HepG2 (cell line): ENCODE results near the gene LBX2. TPM values are rescaled to one million over a fixed set of nuclear protein-coding genes. Genes with fewer than 3 reads are reported as not detected.
A peak's percentile ranks its signal among the peaks of the same experiment; 100 is the strongest.

ENCODE experiments used
- ATF7 ChIP-seq, 2 experiments: fragments of 450-650 bp in 1 of 2; sonication (generic) in 1 of 2; formaldehyde crosslinking in 1 of 2; IDR thresholded peaks; 2 replicates each; pipeline versions ENCODE4 v1.4.0 to v1.6.1; 2016 to 2020; ENCODE audit warnings: antibody characterized with exemption in 1 of 2, mild to moderate bottlenecking in 1 of 2, missing genetic modification reagents in 1 of 2
- DR1 ChIP-seq: sonication (generic); formaldehyde crosslinking; IDR thresholded peaks from 2 replicates; pipeline ENCODE4 v1.8.0; 2021; ENCODE audit warnings: mild to moderate bottlenecking, missing genetic modification reagents, inconsistent platforms
- ELK4 ChIP-seq: sonication (generic); formaldehyde crosslinking; IDR thresholded peaks from 2 replicates; pipeline ENCODE4 v1.9.0; 2021; ENCODE audit warnings: missing genetic modification reagents, borderline replicate concordance
- ETS1 ChIP-seq: sonication (generic); formaldehyde crosslinking; IDR thresholded peaks from 2 replicates; pipeline ENCODE4 v1.4.0; 2020; ENCODE audit warnings: missing genetic modification reagents
- ETV5 ChIP-seq: IDR thresholded peaks from 2 replicates; pipeline ENCODE4 v1.6.1; 2018; ENCODE audit warnings: missing biosample characterization, missing genetic modification reagents, inconsistent platforms, borderline replicate concordance
- FOXA3 ChIP-seq: IDR thresholded peaks from 2 replicates; pipeline ENCODE4 v1.6.1; 2016; ENCODE audit warnings: missing genetic modification reagents, missing compliant biosample characterization
- HDAC2 ChIP-seq: sonication (generic); formaldehyde crosslinking; IDR thresholded peaks from 2 replicates; pipeline ENCODE4 v1.4.0; 2020; ENCODE audit warnings: missing genetic modification reagents
- IRF2 ChIP-seq: IDR thresholded peaks from 2 replicates; pipeline ENCODE4 v1.6.1; 2018; ENCODE audit warnings: missing genetic modification reagents, missing compliant biosample characterization
- ISL2 ChIP-seq: sonication (generic); formaldehyde crosslinking; IDR thresholded peaks from 2 replicates; pipeline ENCODE4 v1.5.0; 2020; ENCODE audit warnings: missing genetic modification reagents
- MXD4 ChIP-seq: IDR thresholded peaks from 2 replicates; pipeline ENCODE4 v1.6.1; 2016; ENCODE audit warnings: mild to moderate bottlenecking, missing biosample characterization, missing genetic modification reagents
- REST ChIP-seq, 2 experiments: IDR thresholded peaks; 2 replicates each; pipeline ENCODE4 v1.6.1; 2011 to 2012; ENCODE audit warnings: low read length in 2 of 2, borderline replicate concordance in 1 of 2, low read depth in 1 of 2, mild to moderate bottlenecking in 1 of 2, moderate library complexity in 1 of 2
- RNF2 ChIP-seq: fragments of 450-650 bp; conservative IDR thresholded peaks from 2 replicates; pipeline ENCODE4 v1.6.1; 2016; ENCODE audit warnings: low read depth
- SOX5 ChIP-seq: IDR thresholded peaks from 2 replicates; pipeline ENCODE4 v1.6.1; 2016; ENCODE audit warnings: borderline replicate concordance
- ZBTB42 ChIP-seq: sonication (generic); formaldehyde crosslinking; IDR thresholded peaks from 2 replicates; pipeline ENCODE4 v1.5.0; 2020; ENCODE audit warnings: mild to moderate bottlenecking, missing genetic modification reagents
- ZFP41 ChIP-seq: sonication (generic); formaldehyde crosslinking; IDR thresholded peaks from 2 replicates; pipeline ENCODE4 v1.4.0; 2020; ENCODE audit warnings: mild to moderate bottlenecking, missing genetic modification reagents, borderline replicate concordance
- ZFP90 ChIP-seq: sonication (generic); formaldehyde crosslinking; IDR thresholded peaks from 2 replicates; pipeline ENCODE4 v1.8.0; 2022; ENCODE audit warnings: missing genetic modification reagents, mild to moderate bottlenecking, inconsistent platforms, borderline replicate concordance
- ZNF160 ChIP-seq: sonication (generic); formaldehyde crosslinking; IDR thresholded peaks from 2 replicates; pipeline ENCODE4 v1.8.0; 2022; ENCODE audit warnings: mild to moderate bottlenecking, inconsistent platforms, missing genetic modification reagents
- ZNF280B ChIP-seq: sonication (generic); formaldehyde crosslinking; IDR thresholded peaks from 2 replicates; pipeline ENCODE4 v1.5.0; 2020; ENCODE audit warnings: missing genetic modification reagents, mild to moderate bottlenecking, borderline replicate concordance
- ZNF484 ChIP-seq: sonication (generic); formaldehyde crosslinking; IDR thresholded peaks from 2 replicates; pipeline ENCODE4 v1.5.1; 2020; ENCODE audit warnings: mild to moderate bottlenecking, low read depth, missing genetic modification reagents, borderline replicate concordance
- ZNF607 ChIP-seq: sonication (generic); formaldehyde crosslinking; IDR thresholded peaks from 2 replicates; pipeline ENCODE4 v1.5.1; 2020; ENCODE audit warnings: missing genetic modification reagents, mild to moderate bottlenecking, borderline replicate concordance
- ZSCAN25 ChIP-seq: sonication (generic); formaldehyde crosslinking; IDR thresholded peaks from 2 replicates; pipeline ENCODE4 v1.8.0; 2022; ENCODE audit warnings: mild to moderate bottlenecking, missing genetic modification reagents
- polyA plus RNA-seq, 8 experiments: library from polyadenylated mRNA; depleted of rRNA in 3 of 8; stranded (reverse) in 7 of 8; unstranded in 1 of 8; fragments of >200 nt; fragmentation: Illumina TruSeq in 4 of 8; extraction: Trizol in 4 of 8; gene quantifications; 2 replicates each; pipeline versions ENCODE4 v1.2.1 to v1.2.3, GENCODE V29; 2011 to 2016; ENCODE audit warnings: low read depth in 4 of 8, missing spikeins in 1 of 8, mixed read lengths in 1 of 8; ENCODE audit not compliant: insufficient read depth in 1 of 8
- total RNA-seq, 5 experiments: library from RNA; depleted of rRNA; stranded (reverse); fragments of >200 nt; fragmentation: Illumina TruSeq; extraction: Trizol; gene quantifications; 2 replicates each; pipeline ENCODE4 v1.2.3, GENCODE V29; 2016; ENCODE audit warnings: low read depth in 1 of 5

LBX2 gene
- total and polyA plus RNA-seq, 2 of the 13 experiments (the other 11 are each of a cell fraction or from before 2014, with no cell fraction given): 6.4 to 8.1 TPM

GRCh38 chr2:74529357-74530238 is 30.2 kb upstream of the LBX2 start, which contains the start of the genes AUP1 and HTRA2 (continued):
- peak; percentile 24; the same call in 1 of the 2 replicates for TF ChIP-seq ELK4
- peak; percentile 87 for TF ChIP-seq ETV5 (CRISPR knock-in tag)
- TF ChIP-seq RNF2: no peak; the same call in 1 of the 2 replicates
- no peak for TF ChIP-seq ZFP41 (CRISPR knock-in tag)
- peak; percentile 69; the same call in 1 of the 2 replicates for TF ChIP-seq FOXA3 (CRISPR knock-in tag)
- TF ChIP-seq REST (IDR thresholded peaks at IDR 0.05; ENCODE audit: borderline replicate concordance in 1 of 2, low read depth in 1 of 2, low read length in 2 of 2): peak in 1 of 2 experiments; percentile 74; a peak in 1 of 4 replicates
- peak; percentile 82 for TF ChIP-seq ISL2
- peak; percentile 84; the same call in 1 of the 2 replicates for TF ChIP-seq ZBTB42 (CRISPR knock-in tag)
- TF ChIP-seq ATF7 (IDR thresholded peaks at IDR 0.05): no peak
- TF ChIP-seq ATF7 (CRISPR knock-in tag; IDR thresholded peaks at IDR 0.05): 0 out of 2 replicates have a peak, but pooled peaks have one; percentile 31
- peak; percentile 97 for TF ChIP-seq IRF2
- no peak for TF ChIP-seq ETS1 (CRISPR knock-in tag)
- peak; percentile 53; the same call in 1 of the 2 replicates for TF ChIP-seq MXD4 (CRISPR knock-in tag)
- peak; percentile 89 for TF ChIP-seq DR1 (CRISPR knock-in tag)
- TF ChIP-seq ZNF607 (CRISPR knock-in tag): peak; percentile 83; the same call in 1 of the 2 replicates
- peak; percentile 70; the same call in 1 of the 2 replicates for TF ChIP-seq ZSCAN25
- peak; percentile 29 for TF ChIP-seq HDAC2 (CRISPR knock-in tag)
- TF ChIP-seq SOX5: peak; percentile 66
- peak; percentile 95 for TF ChIP-seq ZFP90 (CRISPR knock-in tag)
- TF ChIP-seq ZNF484 (CRISPR knock-in tag): no peak
- peak; percentile 18; the same call in 1 of the 2 replicates for TF ChIP-seq ZNF160 (CRISPR knock-in tag)
- 0 out of 2 replicates have a peak, but pooled peaks have one; percentile 8 for TF ChIP-seq ZNF280B (CRISPR knock-in tag)
